ENCODE results near the gene CRB3. TPM values are rescaled to one million over a fixed set of nuclear protein-coding genes. Genes with fewer than 3 reads are reported as not detected.

The CRB3 gene
- total and polyA plus RNA-seq, 9 of the 15 experiments (the other 6 are each of a cell fraction or from before 2014, with no cell fraction given) = 0.49 TPM; not detected in 8

- no peak for TF ChIP-seq VEZF1 (CRISPR knock-in tag; IDR thresholded peaks at IDR 0.05)
- TF ChIP-seq ZNF766 (CRISPR knock-in tag; conservative IDR thresholded peaks at IDR 0.05) = no peak
- TF ChIP-seq MTF1 (CRISPR knock-in tag; IDR thresholded peaks at IDR 0.05; ENCODE audit: borderline replicate concordance) = no peak
- TF ChIP-seq ZNF449 (CRISPR knock-in tag; IDR thresholded peaks at IDR 0.05) = no peak
- no peak for TF ChIP-seq ATF1 (CRISPR knock-in tag; IDR thresholded peaks at IDR 0.05)
- TF ChIP-seq ATF1 (tag; IDR thresholded peaks at IDR 0.05) = peak; percentile 80
- no peak for TF ChIP-seq SRSF9 (IDR thresholded peaks at IDR 0.05; ENCODE audit: borderline replicate concordance, low read depth, low read length)
- TF ChIP-seq LARP7 (IDR thresholded peaks at IDR 0.05) = no peak
- TF ChIP-seq RNF219 (CRISPR knock-in tag; IDR thresholded peaks at IDR 0.05) = no peak
- TF ChIP-seq SP1 (CRISPR knock-in tag; IDR thresholded peaks at IDR 0.05) = peak; percentile 57; the same call in 1 of the 2 replicates
- TF ChIP-seq POU5F1 (IDR thresholded peaks at IDR 0.05; ENCODE audit: borderline replicate concordance, low read depth, low read length, partially characterized antibody) = no peak
- no peak for TF ChIP-seq EWSR1 (IDR thresholded peaks at IDR 0.05; ENCODE audit: borderline replicate concordance, low read depth, partially characterized antibody)
- no peak for TF ChIP-seq PHTF2 (CRISPR knock-in tag; IDR thresholded peaks at IDR 0.05)
- TF ChIP-seq MAFG (tag; conservative IDR thresholded peaks at IDR 0.05) = no peak
Observed at GRCh38 chr19:6476155-6476895, 12.3 kb downstream of the CRB3 start (continued).

Measured in K562 (cell line).